Ishikawa (cell line): ENCODE measurements around the gene CD177.

Experiments
- CEBPB ChIP-seq: IDR thresholded peaks from 2 replicates; pipeline ENCODE4 v1.6.1; 2012
- CREB1 ChIP-seq: IDR thresholded peaks from 2 replicates; pipeline ENCODE4 v1.6.1; 2012; ENCODE audit warnings: low read depth
- EGR1 ChIP-seq: IDR thresholded peaks from 2 replicates; pipeline ENCODE4 v1.6.1; 2012
- EP300 ChIP-seq: IDR thresholded peaks from 2 replicates; pipeline ENCODE4 v1.6.1; 2012; ENCODE audit warnings: borderline replicate concordance
- MAX ChIP-seq: IDR thresholded peaks from 2 replicates; pipeline ENCODE4 v1.6.1; 2012
- REST ChIP-seq: IDR thresholded peaks from 2 replicates; pipeline ENCODE4 v1.6.1; 2012; ENCODE audit warnings: low read depth, mild to moderate bottlenecking
- TAF1 ChIP-seq: IDR thresholded peaks from 2 replicates; pipeline ENCODE4 v1.6.1; 2012; ENCODE audit warnings: low read depth, mild to moderate bottlenecking
- TCF12 ChIP-seq: IDR thresholded peaks from 2 replicates; pipeline ENCODE4 v1.6.1; 2012; ENCODE audit warnings: low read depth
- TEAD4 ChIP-seq: IDR thresholded peaks from 2 replicates; pipeline ENCODE4 v1.6.1; 2012
- YY1 ChIP-seq: IDR thresholded peaks from 2 replicates; pipeline ENCODE4 v1.6.1; 2012; ENCODE audit warnings: low read depth
- ZBTB7A ChIP-seq: IDR thresholded peaks from 2 replicates; pipeline ENCODE4 v1.6.1; 2012; ENCODE audit warnings: low read depth

GRCh38 chr19:43406297-43406696, 52.8 kb downstream of the CD177 start:
- no peak for TF ChIP-seq CEBPB
- no peak for TF ChIP-seq EP300
- TF ChIP-seq CREB1: no peak
- no peak for TF ChIP-seq EGR1
- TF ChIP-seq TCF12: no peak
- no peak for TF ChIP-seq MAX
- TF ChIP-seq REST: no peak
- TF ChIP-seq TAF1: no peak
- TF ChIP-seq YY1: no peak
- TF ChIP-seq ZBTB7A: no peak
- TF ChIP-seq TEAD4: no peak
